ENCODE data around the gene BORCS6. TPM values are rescaled to one million over a fixed set of nuclear protein-coding genes. Genes with fewer than 3 reads are reported as not detected.
"Not testable (repeated sequence)": the region's sequence is repeated elsewhere in the genome, so short reads cannot be mapped to it uniquely, and the experiment has no call there.

The BORCS6 gene
- total RNA-seq, 1 donor from 2014 or later, result 12.3 TPM

- no peaks in the 10 kb centered on the region for H3K27me3 Mint-ChIP-seq
- H3K4me1 Mint-ChIP-seq, result peaks cover 44% of the 10 kb centered on the region
- TF ChIP-seq CTCF (IDR thresholded peaks at IDR 0.05), result no peak
- no peaks in the 10 kb centered on the region for H3K9me3 Mint-ChIP-seq
- ChIA-PET CTCF (interaction anchor here (1.1 to 1.2 kb wide), 6 partner anchors 12 to 95 kb away, joined by 3 to 5 read pairs (median 4); no protein-coding TSS in a partner anchor), POLR2A (interaction anchor here (0.6 to 9.2 kb wide), 51 partner anchors 13 to 1151 kb away, joined by 3 to 385 read pairs (median 8); partner anchors contain the start of genes ACAP1, ALOXE3, AURKB and BCL6B)
- intact Hi-C loops (cut with micrococcal nuclease), result loop anchor here (1.0 kb wide), 9 partner anchors 10 to 330 kb away; partner anchors contain the start of genes AURKB and CTC1
- peaks cover 4% of the 10 kb centered on the region for H3K36me3 Mint-ChIP-seq (ENCODE audit: low read depth)
- peak overlapping the region; percentile 100 for H3K27ac Mint-ChIP-seq
- no peak for ATAC-seq (ENCODE audit: low read depth)
- peak overlapping the region; percentile 84 for H3K4me3 Mint-ChIP-seq
- DNase-seq, result no peak
These were observed 16.1 kb downstream of the BORCS6 start for GRCh38 chr17:8173871-8174322.

- peak; percentile 40 for DNase-seq
- Mint-ChIP-seq H3K36me3 (ENCODE audit: low read depth) (peaks cover 4% of the 10 kb centered on the region), H3K4me3 (peak overlapping the region; percentile 84), H3K27me3 (no peaks in the 10 kb centered on the region), H3K4me1 (peaks cover 44% of the 10 kb centered on the region), H3K9me3 (no peaks in the 10 kb centered on the region), H3K27ac (peak overlapping the region; percentile 100)
- ChIA-PET POLR2A (interaction anchor here (0.5 to 9.2 kb wide), 64 partner anchors 13 to 1417 kb away, joined by 3 to 385 read pairs (median 6); partner anchors contain the start of genes ACAP1, ALOXE3, AURKB and BCL6B), CTCF (interaction anchor here (0.9 to 1.2 kb wide), 7 partner anchors 12 to 128 kb away, joined by 3 to 5 read pairs (median 4); no protein-coding TSS in a partner anchor)
- TF ChIP-seq CTCF (IDR thresholded peaks at IDR 0.05), result no peak
- intact Hi-C loops (cut with micrococcal nuclease), result loop anchor here (1.0 kb wide), 9 partner anchors 9 to 329 kb away; partner anchors contain the start of genes AURKB and CTC1
- peak; percentile 76 for ATAC-seq (ENCODE audit: low read depth)
These were observed 16.7 kb downstream of the BORCS6 start for GRCh38 chr17:8173056-8173870.

- H3K36me3 Mint-ChIP-seq (ENCODE audit: low read depth); intact Hi-C loops (cut with micrococcal nuclease); ATAC-seq (ENCODE audit: low read depth); DNase-seq; H3K27me3 Mint-ChIP-seq; H3K9me3 Mint-ChIP-seq; CTCF ChIA-PET; H3K27ac Mint-ChIP-seq; H3K4me3 Mint-ChIP-seq: not testable (repeated sequence)
- peaks cover 25% of the 10 kb centered on the region for H3K4me1 Mint-ChIP-seq
- POLR2A ChIA-PET, result interaction anchor here (0.6 to 9.2 kb wide), 2 partner anchors 16 to 483 kb away, joined by 3 to 365 read pairs; partner anchors contain the start of genes BORCS6 and TP53
These were observed 19.8 kb downstream of the BORCS6 start for GRCh38 chr17:8170186-8170585.

- Mint-ChIP-seq H3K36me3 (ENCODE audit: low read depth) (peaks cover 2% of the 10 kb centered on the region), H3K27me3 (no peaks in the 10 kb centered on the region), H3K27ac (no peak overlapping the region), H3K4me1 (peaks cover 24% of the 10 kb centered on the region), H3K9me3 (no peaks in the 10 kb centered on the region), H3K4me3 (no peak overlapping the region)
- ATAC-seq (ENCODE audit: low read depth), result no peak
- no peak for DNase-seq
- no peak for TF ChIP-seq CTCF (IDR thresholded peaks at IDR 0.05)
- POLR2A ChIA-PET, result interaction anchor here (0.6 to 1.5 kb wide), 5 partner anchors 9 to 104 kb away, joined by 4 to 6 read pairs (median 5); partner anchors contain the start of gene TMEM107
- CTCF ChIA-PET, result interaction anchor here (1.0 kb wide), 1 partner anchor 48 kb away, joined by 3 read pairs; no protein-coding TSS in a partner anchor
- intact Hi-C loops (cut with micrococcal nuclease), result no loop called here
These were observed 22.5 kb downstream of the BORCS6 start for GRCh38 chr17:8167526-8167925.

DNA sequence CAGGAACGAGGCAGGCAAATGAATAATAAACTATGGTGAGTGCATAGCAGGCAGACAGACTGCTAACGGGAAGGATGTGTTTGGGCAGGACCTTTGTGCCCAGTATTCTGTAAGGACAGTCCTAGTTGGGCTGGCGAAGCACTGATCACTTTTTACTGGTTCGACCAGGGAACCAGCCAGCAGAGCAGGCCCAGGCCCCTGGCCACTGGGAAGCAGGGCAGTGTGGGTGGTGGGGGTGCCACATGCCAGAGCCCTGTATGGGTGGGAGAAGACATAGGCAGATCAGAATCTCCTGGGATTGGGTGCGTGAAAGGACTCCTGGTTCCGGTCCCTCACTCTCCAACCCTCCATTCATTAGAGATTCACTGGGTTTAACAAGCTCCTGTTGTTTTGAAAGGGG lies 23.2 kb downstream of the BORCS6 start:
- no peak overlapping the region for H3K27ac Mint-ChIP-seq
- ChIA-PET CTCF (no interaction called here), POLR2A (interaction anchor here (1.4 kb wide), 1 partner anchor 8 kb away, joined by 5 read pairs; no protein-coding TSS in a partner anchor)
- H3K27me3 Mint-ChIP-seq, result no peaks in the 10 kb centered on the region
- H3K4me1 Mint-ChIP-seq, result peaks cover 26% of the 10 kb centered on the region
- H3K9me3 Mint-ChIP-seq, result no peaks in the 10 kb centered on the region
- intact Hi-C loops (cut with micrococcal nuclease), result no loop called here
- H3K4me3 Mint-ChIP-seq, result no peak overlapping the region
- no peak for ATAC-seq (ENCODE audit: low read depth)
- H3K36me3 Mint-ChIP-seq (ENCODE audit: low read depth), result peaks cover 2% of the 10 kb centered on the region
- TF ChIP-seq CTCF (IDR thresholded peaks at IDR 0.05), result no peak
- no peak for DNase-seq
